ENCODE data around the gene ZBTB7C.

The ZBTB7C gene

DNA sequence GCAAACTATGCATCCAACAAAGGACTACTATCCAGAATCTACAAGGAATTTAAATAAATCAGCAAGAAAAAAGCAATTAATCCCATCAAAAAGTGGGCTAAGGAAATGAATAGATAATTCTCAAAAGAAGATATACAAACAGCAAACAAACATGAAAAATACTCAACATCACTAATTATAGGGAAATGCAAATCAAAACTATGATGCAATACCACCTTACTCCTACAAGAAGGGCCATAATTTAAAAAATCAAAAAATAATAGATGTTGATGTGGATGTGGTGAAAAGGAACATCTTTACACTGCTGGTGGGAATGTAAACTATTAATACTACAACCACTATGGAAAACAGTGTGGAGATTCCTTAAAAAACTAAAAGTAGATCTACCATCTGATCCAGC is 164.7 kb downstream of the ZBTB7C start:
- no peak for DNase-seq

DNA sequence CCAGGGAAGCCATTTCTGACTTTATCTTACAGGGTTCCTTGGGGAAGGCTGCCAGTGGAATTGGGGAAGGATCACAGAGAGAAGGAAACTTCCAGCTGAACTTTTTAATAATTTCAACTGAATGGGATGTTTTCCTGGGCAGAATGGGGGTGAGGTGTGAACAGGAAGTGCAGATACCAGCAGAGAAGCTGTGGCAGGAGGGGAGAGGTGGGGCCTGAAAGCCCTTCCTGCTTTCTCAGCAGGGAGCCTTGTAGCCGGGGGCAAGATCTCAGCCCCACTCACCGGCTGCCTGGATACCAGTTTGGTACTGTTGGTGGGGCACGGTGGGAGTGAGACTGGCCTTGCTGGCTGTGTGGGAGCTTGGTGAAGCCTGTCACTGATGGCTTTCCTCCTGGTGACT is 170.5 kb downstream of the ZBTB7C start:
- DNase-seq: no peak

DNA sequence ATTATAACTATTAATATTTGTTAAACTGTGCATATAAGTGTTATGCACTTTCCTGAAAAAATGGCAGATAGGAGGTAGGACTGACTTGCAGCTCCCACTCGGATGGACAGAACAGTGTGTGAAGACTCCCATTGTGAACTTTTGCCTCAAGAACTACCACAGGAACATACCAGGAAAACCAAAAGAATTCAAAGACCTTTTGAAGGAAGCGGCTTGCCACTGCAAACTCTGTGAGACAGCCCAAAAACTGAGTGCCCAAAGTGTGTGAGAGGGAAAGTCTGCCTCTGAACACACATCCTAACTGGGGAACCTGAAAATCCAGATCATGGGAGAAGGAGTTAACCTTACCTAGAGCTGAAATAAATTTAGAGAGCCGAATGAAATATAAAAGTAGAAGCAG is 171.0 kb downstream of the ZBTB7C start:
- no peak for DNase-seq

DNA sequence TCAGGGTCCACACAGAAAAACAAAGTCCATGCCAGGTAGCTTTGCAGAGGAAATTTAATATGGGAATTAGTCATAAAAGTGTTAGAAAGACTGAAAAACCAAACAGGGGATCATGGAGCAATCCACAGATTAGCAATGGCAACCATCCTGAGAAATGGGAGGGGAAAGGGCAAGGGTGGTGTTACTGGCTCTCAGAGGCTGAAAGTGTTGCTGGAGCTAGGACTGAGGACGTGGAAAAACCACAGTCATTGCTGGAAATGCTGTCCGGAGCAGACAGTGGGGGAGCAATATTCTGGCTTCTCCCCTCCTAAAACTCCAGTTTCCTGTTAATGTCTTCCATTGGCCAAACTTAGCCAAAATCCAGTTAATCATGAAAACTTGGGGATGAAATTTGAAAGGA is 172.4 kb downstream of the ZBTB7C start:
- no peak for DNase-seq

DNA sequence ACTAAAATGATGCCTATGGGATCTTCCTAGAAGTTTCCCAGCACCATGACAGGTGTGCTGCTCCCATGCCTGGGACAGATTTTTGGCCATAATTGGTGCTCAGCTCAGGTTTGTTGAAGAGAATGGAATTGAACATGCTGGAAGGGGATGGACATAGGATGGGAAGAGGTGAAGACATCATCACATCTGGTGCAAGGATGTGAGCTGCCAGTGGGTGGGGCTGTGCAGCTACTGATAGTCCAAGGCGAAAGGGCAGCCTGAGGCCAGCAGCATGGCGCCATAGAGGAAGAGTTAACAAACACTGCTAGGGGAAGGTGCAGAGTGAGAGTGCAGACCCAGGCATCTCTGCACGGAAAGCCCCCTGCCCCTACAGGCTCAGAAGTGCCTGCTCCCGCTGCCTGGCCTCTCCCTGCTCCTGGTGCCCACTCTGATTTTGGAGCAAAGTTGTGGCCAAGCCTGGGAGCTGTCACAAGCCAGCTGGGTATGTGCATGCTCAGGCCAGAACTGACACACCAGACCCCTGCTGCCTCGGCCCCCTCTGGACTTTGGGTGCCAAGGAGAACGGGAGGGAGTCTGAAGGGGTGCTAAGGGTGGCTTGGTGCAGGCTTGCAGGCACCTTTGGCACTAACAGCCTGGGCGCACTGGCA is 178.6 kb downstream of the ZBTB7C start:
- peak; percentile 85 for DNase-seq

DNA sequence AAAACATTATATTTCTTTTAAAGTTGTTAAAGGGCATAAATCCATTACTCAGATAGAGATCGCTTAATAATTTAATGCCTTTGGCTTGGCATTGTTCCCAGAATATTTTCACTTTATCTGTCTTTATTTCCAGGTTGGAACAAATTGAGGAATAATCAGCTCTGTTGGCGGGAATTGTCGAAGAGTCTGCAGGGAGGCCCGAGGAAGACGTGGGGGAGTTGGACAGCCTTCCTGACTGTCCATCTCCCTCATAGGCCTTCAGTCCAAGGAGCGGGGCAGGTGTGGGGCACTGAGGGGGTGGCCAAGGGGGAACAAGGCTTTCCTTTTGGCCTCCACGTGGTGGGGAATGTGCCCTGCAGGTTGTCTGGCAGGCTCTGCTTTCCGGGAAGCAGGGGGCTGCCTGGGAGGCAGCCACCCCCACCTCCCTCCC is 179.6 kb downstream of the ZBTB7C start:
- no peak for DNase-seq

DNA sequence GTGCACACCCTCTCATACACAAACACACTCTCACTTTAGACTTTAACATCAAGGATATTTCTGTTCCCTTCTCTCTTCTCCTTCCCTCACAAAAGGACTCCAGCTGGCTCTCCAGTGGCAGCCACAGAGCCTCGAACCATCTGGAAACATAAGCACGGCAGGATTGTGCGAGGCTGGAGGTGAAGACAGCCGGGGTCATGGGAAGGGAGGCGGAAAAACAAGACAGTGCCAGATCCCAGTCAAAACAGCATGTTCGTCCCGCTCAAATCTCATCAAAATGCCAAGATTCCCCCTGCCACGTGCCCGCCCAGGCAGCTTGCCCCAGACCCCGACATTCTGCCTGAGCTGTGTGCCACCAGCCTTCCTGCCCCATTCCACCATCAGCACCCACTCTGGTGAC is 180.3 kb downstream of the ZBTB7C start:
- DNase-seq: no peak

DNA sequence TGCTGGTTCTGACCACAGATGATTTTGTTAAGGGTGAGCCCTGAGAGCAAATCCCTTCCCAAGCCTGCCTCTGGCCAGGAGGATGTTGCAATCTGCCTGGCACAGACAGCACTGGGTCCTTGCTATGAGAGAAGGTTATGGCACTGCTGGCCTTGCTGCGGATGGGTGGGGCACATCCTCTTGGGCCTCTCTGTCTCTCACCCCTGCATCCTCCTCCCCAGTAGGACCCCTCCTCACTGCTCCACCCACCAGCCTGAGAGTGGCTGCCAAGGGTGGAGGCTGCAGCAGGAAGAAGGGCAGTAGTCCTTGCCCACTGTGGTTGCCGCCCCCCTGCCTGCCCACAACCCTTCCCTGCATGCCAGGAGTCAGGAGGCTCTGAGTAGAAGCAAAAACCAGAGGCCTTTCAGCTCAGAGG is 180.9 kb downstream of the ZBTB7C start:
- no peak for DNase-seq

DNA sequence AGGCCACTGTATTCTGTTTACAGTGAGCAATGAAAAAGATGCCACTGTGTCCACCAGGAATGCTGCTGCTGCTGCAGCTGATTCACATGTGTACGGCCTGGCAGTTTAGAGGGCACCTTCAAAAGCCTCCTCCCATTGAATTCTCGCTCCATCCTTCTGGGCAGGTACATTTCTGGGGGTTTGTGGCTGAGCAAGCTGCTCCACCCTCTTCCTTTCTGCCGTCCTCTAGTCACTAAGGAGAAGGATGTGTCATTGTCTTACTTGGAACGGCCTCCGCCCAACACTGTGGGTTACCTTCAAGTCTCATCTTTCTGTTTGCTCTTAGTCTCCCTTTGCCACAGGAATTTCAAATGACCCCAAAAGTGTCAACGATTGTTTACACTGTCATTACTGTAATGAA is 182.0 kb downstream of the ZBTB7C start:
- DNase-seq: no peak

DNA sequence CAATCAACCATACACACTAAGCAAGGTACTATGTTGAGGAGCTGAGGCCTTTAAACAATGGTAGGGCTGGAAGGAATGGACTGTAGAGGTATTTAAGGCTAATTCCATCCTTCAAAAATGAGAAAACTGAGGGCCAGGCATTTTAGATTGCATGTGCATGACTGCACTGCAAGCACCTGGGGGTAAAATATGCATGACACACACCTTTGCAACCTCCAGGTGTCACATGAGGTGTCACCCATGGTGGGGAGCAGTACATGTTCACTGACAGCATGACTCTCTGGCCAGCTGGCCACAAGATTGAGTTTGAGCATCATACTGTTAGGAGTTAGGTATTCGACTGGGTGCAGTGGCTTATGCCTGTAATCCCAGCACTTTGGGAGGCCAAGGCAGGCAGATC is 182.8 kb downstream of the ZBTB7C start:
- no peak for DNase-seq

DNA sequence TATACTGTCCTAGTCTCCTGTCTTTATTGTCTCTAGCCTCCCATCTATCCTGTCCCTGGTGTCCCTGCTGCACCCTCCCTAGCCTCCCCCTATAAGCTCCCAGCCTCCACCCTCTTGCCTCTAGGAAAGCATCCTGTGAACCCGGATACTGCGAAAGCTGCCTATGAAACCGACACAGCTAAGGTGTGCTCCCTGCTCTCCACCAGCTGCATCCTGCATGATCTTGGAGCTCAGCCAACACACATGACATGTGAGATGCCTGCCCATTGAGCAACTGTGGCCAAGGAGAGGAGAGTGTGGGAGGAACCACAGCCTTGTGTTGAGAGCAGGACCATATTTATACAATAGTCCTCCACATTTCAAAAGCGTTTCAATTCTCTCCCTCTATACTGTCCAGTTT is 187.1 kb downstream of the ZBTB7C start:
- DNase-seq: peak; percentile 36

DNA sequence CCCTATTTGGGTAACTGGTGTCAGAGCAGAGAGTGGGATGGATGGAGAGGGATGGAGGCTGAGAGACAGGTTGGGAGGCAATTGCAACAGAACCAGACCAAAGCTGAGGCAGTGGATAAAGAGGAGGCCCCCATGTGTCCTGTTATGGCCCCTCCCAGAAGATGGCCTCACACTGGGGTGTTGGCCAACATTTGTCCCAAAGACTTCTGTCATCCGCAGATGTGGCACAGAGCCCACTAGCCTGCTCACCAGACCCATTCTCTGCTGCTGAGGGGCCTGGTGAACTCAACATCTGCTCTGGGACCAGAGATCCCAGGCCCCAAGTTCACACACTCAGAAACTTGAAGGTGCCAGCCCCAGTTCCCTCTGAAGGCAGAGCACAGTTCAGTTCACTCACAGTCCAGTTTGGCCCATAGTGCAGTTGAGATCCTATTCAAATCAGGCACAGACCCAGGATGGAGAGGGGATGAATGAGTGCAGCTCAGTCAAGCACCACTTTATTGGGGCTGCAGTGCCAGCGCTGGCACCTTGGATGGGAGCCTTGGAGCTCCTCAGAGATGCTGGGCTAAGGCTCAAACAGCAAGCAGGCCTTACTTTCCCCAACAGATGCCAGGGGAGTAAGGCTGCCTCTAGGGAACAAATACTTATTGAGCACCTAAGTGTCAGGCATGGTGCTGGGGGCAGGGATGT is 189.2 kb downstream of the ZBTB7C start:
- no peak for DNase-seq

DNA sequence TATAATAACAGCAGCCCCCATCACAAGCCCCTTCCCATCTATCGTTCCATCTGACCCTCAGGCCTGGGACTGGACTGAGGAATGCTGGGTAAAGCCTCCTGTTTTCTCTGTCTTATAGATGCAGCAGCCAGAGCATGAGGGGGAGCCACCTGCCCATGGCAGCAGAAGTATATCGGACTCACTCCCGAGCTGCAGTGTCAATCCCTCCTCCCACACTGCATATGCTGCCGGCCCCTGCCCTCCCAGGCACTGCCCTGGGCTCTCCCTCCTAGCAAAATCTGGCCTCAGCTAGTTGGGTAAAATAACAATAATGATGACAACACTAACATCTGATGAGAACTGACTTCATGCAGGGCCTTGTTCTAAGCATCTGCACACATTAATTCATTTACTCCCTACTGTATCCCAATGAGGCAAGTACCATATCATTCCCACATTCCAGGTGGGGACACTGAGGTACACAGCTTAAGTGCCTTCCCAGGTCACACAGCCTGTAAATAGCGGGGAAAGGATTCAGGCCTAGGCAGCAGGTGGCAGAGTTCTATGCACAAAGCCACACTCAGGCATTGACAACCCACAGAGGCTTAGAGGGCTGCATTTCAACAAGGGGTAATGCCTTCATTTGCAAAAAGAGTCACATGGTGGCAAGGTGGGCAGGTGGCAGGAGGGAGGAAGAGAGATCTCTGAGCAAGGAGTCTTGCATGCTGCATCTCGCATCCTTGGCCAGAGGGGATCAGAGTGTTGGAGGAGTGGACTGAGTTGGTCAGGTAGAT is 190.0 kb downstream of the ZBTB7C start:
- DNase-seq: no peak

DNA sequence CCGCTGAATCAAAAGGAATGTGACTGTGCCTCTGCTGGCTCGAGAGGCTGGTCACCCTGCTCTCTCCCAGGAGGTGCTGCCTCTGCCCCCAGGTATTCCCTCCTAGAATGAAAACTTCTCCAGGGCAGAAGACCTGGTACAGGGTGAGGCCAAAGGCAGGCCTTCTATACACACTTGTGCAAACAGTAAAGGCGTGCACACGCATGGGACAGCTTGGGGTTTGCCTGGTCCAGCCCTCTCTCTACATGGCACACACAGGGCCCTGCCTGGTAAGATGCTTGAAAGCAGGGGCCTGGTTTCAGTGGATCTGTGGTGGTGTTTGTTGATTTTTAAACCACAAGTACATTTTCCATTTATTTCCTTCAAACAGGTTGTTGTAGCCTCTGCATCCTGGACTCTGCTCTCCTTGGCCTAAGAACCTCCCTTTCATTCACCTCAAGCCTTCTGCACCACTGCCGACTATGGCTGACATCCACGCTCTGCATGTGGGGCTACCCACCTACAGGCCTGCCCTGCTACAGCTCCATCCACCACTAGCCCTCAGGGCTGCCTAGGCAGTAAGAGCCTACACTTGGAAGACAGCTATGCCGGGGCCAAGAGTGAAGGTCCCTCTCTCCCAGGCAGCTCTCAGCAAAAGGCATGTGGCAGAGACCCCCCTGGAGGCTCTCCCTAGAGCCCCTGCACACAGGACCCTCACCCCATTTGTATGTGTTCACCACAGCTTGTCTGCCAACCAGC is 190.7 kb downstream of the ZBTB7C start:
- DNase-seq: no peak

DNA sequence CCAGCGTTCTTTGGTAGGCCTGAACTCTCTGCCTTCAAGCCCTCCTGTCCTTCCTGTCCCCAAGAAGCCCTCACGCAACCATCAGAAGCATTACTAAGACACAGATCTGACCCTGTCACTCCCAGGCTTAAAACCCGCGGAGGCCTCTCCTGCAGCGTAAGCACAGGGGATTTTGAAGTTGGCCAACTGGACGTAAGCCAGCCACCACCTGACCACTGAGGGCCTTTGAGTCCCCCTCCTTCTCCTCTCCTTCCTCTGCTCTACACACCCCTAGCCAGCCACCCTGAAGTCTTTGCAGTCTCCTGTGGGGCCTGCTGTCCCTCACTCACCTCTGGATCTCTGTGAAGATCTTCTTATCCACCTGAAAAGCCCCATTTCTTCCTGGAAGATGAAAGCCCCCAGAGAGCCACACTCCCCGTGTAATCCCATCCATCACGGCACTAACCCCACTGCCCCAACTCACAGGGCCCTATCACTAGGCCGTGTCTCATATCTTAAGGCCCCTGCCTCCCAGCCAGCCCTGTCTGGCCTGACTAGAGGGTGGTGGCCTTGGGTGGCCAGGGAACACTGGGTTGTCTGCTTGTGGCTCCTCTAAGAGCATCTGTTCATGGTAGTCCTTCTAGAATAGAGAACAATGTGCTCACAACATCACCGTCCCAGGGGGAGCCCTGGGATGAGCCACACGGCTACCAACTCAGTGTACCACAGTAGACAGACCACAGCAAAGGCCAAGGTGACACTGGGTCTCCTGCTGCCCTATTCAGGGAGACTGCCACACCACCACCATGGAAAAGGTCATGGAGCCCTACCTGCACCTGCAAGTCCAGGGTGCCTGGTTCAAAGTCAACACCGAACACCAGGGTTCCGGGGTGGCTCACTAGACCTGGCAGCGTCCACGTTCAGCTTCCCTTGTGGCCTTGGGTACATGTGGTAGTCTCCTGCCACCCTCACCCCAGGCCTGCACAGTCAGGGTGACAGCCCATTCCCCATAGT is 191.6 kb downstream of the ZBTB7C start:
- DNase-seq: no peak

DNA sequence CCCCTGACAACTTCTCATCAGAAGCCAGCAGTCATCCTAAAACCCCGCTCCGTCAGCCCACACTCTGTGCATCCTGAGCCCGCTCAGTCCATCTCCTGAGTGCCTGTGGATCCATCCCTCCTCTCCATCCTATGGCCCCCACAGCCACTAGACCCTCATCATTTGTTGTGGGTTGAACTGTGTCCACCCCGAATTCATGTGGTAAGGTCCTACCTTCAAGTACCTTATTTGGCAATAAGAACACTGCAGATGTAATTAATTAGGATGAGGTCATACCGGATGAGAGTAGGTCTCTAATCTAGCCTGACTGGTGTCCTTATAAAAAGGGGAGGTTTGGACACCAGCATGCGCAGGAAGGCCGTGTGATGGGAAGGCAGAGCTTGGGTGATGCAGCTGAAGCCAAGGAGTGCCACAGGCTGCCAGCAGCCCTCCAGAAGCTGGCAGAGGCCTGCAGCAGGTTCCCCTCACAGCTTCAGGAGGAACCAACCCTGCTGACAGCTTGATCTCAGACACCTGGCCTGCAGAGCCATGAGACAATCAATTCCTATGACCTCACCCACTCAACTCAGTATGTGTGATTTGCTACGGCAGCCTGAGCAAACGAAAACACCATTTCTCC is 192.4 kb downstream of the ZBTB7C start:
- DNase-seq: no peak

DNA sequence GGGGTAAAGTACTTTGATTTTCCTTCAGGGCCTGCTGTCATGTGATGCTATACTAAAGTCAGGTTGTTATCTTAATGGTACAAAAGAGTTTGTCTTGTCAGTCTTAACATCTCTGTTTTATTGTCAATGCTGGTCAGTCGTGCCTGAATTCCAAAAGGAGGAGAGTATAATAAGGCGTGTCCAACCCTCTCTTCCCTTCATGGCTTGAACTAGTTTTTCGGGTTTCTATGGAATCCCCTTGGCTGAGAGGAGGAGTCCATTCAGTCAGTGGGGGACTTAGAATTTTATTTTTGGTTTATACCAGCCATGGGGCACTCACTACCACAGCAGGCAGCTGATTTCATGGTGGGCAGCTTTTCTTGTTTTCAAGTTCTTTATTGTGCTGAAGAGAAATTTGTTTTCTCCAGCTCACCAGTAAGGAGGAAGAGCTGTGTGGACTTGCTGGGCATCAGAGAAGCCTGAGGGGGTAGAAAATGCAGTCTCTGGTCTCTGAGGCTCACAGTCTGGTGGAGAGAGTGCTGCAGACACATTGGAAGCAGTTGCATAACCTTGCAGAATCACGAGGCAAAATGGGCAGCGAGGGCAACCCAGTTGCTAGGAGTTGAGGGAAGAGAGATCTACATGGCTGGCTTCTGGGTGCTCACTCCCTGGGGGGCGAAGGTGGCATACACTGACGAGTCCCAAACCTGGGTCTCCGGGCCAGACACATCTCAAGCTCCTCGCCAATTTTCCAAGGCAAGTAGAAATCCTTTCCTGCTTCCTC is 193.1 kb downstream of the ZBTB7C start:
- no peak for DNase-seq

DNA sequence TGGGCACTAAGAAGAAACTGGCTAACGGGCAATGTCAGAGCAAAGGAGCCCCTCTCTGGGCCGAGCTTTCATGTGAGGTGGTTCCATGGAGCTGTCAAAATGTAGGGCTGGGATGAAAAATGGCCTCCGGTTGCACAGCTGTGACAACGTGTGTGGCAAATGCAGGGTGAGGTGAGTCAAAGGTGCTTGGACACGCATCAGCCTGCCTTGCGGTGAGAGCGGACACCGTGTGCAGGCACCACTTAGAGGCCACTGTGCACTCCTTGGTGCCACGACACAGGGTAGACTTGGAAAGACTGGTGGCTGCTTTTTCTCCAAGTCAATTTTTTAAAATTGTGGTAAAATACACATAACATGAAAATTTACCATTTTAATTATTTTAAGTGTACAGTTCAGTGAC is 195.4 kb downstream of the ZBTB7C start:
- DNase-seq: no peak

DNA sequence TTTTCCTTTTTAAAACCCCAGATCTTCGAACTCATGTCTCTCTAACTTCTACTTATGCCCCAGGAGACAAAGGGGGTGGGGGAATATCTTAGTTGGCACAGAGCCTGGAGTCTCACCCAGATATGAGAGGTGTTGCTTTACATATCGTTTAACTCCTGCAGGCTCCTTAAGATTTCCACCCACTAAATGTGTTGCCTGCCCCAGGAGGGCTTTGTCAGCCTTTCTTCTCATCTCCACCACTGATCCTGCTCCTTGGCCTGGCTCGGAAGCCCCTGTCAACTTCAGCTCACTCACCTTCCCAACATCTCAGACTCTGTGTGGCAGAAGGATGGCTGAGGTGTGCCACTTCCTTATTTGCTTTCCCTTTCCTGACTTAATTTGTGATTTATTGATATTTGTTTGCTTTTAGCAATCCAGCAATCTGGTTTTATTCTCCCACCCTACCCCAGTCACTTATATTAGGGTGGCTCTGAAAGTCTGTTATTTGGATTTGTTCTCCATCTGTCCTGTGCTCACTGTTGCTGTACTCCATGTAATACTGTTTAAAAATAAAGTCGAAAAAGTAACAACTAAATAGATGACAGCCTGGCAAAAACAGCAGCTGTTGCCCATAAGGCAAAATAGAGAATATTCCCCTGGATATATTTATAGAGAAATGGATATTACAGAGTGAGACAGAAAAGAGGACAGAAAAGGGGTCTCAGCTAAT is 200.6 kb downstream of the ZBTB7C start:
- DNase-seq: no peak

DNA sequence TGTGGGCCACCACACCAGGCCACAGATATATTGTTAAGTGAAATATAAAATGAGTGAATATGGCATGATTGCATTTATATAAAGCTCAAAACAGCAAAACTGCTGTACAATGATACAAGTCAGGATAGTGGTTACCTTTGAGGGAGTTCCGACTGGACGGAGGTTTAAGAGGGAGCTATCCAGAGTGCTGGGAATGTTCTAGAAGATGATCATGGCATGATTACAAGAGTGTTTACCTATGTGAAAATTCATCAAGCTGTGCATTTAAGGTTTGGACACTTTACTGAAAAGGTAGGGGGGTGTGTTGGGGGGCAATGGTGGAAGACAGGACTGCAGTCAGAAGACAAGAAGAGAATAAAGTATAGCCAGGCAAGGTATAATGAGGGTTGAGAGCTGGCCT is 201.4 kb downstream of the ZBTB7C start:
- DNase-seq: no peak

All from OCI-M1 (cell line).